Vagina (tissue), 2 donors: ENCODE results near the gene ARHGAP5. TPM values are rescaled to one million over a fixed set of nuclear protein-coding genes. Genes with fewer than 3 reads are reported as not detected.
"Not testable (repeated sequence)": the region's sequence is repeated elsewhere in the genome, so short reads cannot be mapped to it uniquely, and the experiment has no call there.

ENCODE experiments used
- DNase-seq, 2 donors: peaks; one replicate each; pipeline ENCODE4 v3.0.0-alpha.2; 2017; ENCODE audit errors: extremely low spot score in 2 of 2
- H3K27ac ChIP-seq: fragments of 200-600 bp; sonication (generic); one replicate; pipeline ENCODE4 v1.5.1; 2019
- H3K27me3 ChIP-seq: fragments of 200-600 bp; sonication (generic); one replicate; pipeline ENCODE4 v1.5.1; 2019
- H3K36me3 ChIP-seq, 2 donors: fragments of 200-600 bp; sonication (generic); one replicate each; pipeline ENCODE4 v1.5.1; 2017 to 2019
- H3K4me1 ChIP-seq: fragments of 200-600 bp; sonication (generic); one replicate; pipeline ENCODE4 v1.5.1; 2019
- H3K4me3 ChIP-seq, 2 donors: fragments of 200-600 bp; sonication (generic); 1 replicate in 1 of 2; 2 replicates in 1 of 2; pipeline ENCODE4 v1.5.1; 2016 to 2019
- H3K9me3 ChIP-seq: fragments of 200-600 bp; sonication (generic); one replicate; pipeline ENCODE4 v1.5.1; 2019
- POLR2A ChIP-seq, 2 donors: fragments of 450-650 bp; IDR thresholded peaks; one replicate each; pipeline ENCODE4 v1.6.1; 2017; ENCODE audit warnings: antibody characterized with exemption in 2 of 2, mild to moderate bottlenecking in 2 of 2, moderate library complexity in 2 of 2
- POLR2AphosphoS5 ChIP-seq, 2 donors: sonication (generic); formaldehyde crosslinking; IDR thresholded peaks; one replicate each; pipeline ENCODE4 v1.9.0; 2017; ENCODE audit warnings: antibody characterized with exemption in 2 of 2, mild to moderate bottlenecking in 2 of 2, low read depth in 1 of 2; ENCODE audit not compliant: insufficient read depth in 1 of 2
- intact Hi-C: fragments of 100-400 bp; cut with DNase I; formaldehyde crosslinking; loops from one replicate; pipeline ENCODE4 v1.15.1; 2023
- total RNA-seq: library from RNA; depleted of rRNA; stranded (reverse); fragments of >200 nt; gene quantifications from one replicate; pipeline ENCODE4 v1.2.3, GENCODE V29; 2016
- TF ChIP-seq, protein P1 (sequence below), 3 experiments: fragments of 450-650 bp in 2 of 3; fragments of 200-600 bp in 1 of 3; sonication (generic) in 1 of 3; IDR thresholded peaks; one replicate each; pipeline ENCODE4 v1.5.1; 2017 to 2019; ENCODE audit warnings: antibody characterized with exemption in 3 of 3, mild to moderate bottlenecking in 2 of 3, moderate library complexity in 2 of 3

The ARHGAP5 gene
- total RNA-seq, 1 donor from 2014 or later, result 90.6 TPM

DNA sequence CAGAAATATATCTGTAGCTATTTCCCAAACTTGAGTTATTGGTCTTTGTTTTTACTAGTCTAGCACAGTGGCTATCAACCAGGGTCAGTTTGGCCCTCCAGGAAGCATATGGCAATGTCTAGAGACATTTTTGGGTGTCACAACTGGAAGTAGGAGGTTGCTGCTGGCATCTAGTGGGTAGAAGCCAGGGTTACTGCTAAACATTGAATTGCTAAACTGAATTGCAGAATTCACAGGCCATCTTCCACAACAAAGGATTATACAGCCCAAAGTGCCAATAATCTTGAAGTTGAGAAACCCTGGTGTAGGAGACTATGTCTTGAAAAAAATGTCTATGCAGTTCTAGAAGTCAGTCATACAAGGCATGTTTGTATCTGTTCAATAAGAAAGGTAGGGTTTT is 27.7 kb downstream of the ARHGAP5 start:
- Histone ChIP-seq H3K27me3 (no peaks in the 10 kb centered on the region), H3K27ac (no peak overlapping the region), H3K9me3 (no peaks in the 10 kb centered on the region), H3K36me3 (peaks cover 0 to 4% of the 10 kb centered on the region in 2 donors), H3K4me3 (no peak overlapping the region), H3K4me1 (peaks cover 47% of the 10 kb centered on the region)
- intact Hi-C loops, result no loop called here
- TF ChIP-seq, protein P1, sequence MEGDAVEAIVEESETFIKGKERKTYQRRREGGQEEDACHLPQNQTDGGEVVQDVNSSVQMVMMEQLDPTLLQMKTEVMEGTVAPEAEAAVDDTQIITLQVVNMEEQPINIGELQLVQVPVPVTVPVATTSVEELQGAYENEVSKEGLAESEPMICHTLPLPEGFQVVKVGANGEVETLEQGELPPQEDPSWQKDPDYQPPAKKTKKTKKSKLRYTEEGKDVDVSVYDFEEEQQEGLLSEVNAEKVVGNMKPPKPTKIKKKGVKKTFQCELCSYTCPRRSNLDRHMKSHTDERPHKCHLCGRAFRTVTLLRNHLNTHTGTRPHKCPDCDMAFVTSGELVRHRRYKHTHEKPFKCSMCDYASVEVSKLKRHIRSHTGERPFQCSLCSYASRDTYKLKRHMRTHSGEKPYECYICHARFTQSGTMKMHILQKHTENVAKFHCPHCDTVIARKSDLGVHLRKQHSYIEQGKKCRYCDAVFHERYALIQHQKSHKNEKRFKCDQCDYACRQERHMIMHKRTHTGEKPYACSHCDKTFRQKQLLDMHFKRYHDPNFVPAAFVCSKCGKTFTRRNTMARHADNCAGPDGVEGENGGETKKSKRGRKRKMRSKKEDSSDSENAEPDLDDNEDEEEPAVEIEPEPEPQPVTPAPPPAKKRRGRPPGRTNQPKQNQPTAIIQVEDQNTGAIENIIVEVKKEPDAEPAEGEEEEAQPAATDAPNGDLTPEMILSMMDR (IDR thresholded peaks at IDR 0.05), result no peak
- TF ChIP-seq POLR2AphosphoS5 (IDR thresholded peaks at IDR 0.05; ENCODE audit: insufficient read depth in 1 of 2, low read depth in 1 of 2) (no peak), POLR2A (IDR thresholded peaks at IDR 0.05) (no peak)
- DNase-seq, result no peak

DNA sequence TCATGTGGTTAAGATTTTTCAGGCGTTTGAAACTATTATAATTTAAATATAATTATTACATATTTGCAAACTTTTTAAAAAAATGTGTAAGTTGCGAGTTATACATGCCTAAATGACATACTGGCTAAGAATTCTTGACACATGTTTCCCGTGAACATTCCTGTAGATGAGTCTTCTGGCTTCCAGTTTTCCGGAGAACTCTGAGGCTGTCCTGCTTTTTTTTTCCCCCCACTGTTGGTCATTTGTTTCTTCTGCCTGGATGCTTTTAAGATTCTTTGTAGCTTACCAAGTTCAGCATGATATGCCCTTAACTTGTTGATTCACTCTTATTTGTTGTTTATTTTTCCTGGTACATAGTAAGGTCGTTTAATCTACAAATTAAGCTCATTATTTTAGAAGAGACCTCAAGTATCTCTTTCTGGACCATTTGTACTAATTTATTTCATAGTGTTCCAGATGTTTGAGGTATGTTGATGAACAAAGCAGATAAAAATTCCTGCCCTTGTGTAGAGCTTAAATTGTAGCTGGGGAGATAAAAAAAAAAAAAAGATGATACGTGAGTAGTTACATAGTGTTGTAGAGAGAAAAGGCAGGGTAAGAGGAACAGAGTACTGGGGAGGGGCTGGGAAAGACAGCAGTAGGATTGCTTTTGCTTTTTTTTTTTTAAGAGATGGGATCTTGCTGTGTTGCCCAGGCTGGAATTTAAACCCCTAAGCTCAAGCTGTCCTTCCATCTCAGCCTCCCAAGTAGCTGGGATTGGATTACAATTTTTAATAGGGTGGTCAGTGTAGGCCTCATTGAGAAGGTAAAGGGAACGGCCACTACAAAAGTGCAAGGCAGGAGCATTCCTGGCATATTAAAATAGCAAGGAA is 32.8 kb downstream of the ARHGAP5 start:
- Histone ChIP-seq H3K27ac (no peak overlapping the region), H3K9me3 (no peaks in the 10 kb centered on the region), H3K4me3 (no peak overlapping the region), H3K4me1 (peaks cover 22% of the 10 kb centered on the region), H3K36me3 (no peaks in the 10 kb centered on the region), H3K27me3 (no peaks in the 10 kb centered on the region)
- DNase-seq, result no peak
- intact Hi-C loops, result no loop called here
- TF ChIP-seq, protein P1 (IDR thresholded peaks at IDR 0.05), result no peak
- no peak for TF ChIP-seq POLR2AphosphoS5 (IDR thresholded peaks at IDR 0.05; ENCODE audit: insufficient read depth in 1 of 2, low read depth in 1 of 2)
- no peak for TF ChIP-seq POLR2A (IDR thresholded peaks at IDR 0.05)

DNA sequence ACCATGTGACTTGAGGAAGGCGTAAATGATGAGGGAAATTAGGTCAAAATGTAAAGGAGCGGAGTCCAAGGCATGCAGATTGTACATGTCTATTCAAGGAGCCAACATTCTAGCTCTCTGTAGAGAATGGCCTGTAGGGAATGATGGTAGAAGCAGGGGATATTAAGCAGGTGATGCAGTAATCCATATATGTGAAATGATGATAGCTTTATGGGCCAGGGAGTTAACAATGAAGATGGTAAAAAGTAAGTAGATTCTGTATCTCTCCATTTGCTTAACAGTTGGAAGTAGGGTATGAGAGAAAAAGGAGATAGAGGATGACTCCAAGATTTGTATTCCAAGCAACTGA is 33.4 kb downstream of the ARHGAP5 start:
- no peak for DNase-seq
- Histone ChIP-seq H3K4me3 (no peak overlapping the region), H3K4me1 (peaks cover 20% of the 10 kb centered on the region), H3K27me3 (no peaks in the 10 kb centered on the region), H3K27ac (no peak overlapping the region), H3K9me3 (no peaks in the 10 kb centered on the region), H3K36me3 (no peaks in the 10 kb centered on the region)
- no peak for TF ChIP-seq POLR2A (IDR thresholded peaks at IDR 0.05)
- intact Hi-C loops, result no loop called here

DNA sequence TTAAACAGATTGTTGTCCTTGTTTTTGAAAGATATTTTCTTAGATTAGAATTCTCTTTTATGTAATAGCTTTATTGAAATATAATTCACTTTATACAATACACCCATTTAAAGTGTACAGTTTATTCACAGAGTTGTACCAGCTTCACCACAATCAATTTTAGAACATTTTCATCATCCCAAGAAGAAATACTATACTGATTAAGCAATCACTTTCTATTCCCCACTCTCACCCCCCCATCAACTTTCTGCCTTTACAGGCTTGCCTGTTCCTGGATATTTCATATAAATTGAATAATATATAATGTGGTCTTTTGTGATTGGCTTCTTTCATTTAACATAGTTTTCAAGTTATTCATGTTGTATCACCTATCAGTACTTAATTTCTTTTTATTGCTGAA is 44.4 kb downstream of the ARHGAP5 start:
- Histone ChIP-seq H3K4me3 (no peak overlapping the region), H3K27me3 (no peaks in the 10 kb centered on the region), H3K4me1 (peaks cover 21% of the 10 kb centered on the region), H3K27ac (no peak overlapping the region), H3K36me3 (peaks cover 0 to 7% of the 10 kb centered on the region in 2 donors), H3K9me3 (no peaks in the 10 kb centered on the region)
- DNase-seq, result no peak
- TF ChIP-seq POLR2AphosphoS5 (IDR thresholded peaks at IDR 0.05; ENCODE audit: insufficient read depth in 1 of 2, low read depth in 1 of 2) (no peak), POLR2A (IDR thresholded peaks at IDR 0.05) (no peak)
- TF ChIP-seq, protein P1 (IDR thresholded peaks at IDR 0.05), result no peak
- intact Hi-C loops, result no loop called here

DNA sequence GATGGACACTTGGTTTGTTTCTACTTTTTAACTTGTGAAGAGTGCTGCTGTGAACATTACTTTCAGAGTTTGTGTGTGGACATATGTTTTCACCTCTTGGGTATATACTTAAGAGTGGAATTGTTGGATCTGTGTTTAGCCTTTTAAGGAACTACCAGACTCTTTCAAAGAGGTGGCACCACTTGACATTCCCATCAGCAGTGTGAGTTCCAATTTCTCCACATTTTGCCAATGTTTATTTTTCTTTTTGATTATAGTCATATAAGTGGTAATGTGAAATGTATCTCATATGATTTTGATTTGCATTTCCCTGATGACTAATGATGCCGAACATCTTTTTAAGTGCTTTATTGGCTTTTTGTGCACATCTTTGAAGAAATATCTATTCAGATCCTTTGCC is 44.8 kb downstream of the ARHGAP5 start:
- DNase-seq, result no peak
- intact Hi-C loops, result no loop called here
- Histone ChIP-seq H3K27me3 (no peaks in the 10 kb centered on the region), H3K9me3 (no peaks in the 10 kb centered on the region), H3K27ac (no peak overlapping the region), H3K36me3 (peaks cover 0 to 7% of the 10 kb centered on the region in 2 donors), H3K4me3 (no peak overlapping the region), H3K4me1 (peaks cover 17% of the 10 kb centered on the region)
- TF ChIP-seq POLR2A (IDR thresholded peaks at IDR 0.05), result no peak
- TF ChIP-seq, protein P1 (IDR thresholded peaks at IDR 0.05), result no peak
- TF ChIP-seq POLR2AphosphoS5 (IDR thresholded peaks at IDR 0.05; ENCODE audit: insufficient read depth in 1 of 2, low read depth in 1 of 2), result no peak

DNA sequence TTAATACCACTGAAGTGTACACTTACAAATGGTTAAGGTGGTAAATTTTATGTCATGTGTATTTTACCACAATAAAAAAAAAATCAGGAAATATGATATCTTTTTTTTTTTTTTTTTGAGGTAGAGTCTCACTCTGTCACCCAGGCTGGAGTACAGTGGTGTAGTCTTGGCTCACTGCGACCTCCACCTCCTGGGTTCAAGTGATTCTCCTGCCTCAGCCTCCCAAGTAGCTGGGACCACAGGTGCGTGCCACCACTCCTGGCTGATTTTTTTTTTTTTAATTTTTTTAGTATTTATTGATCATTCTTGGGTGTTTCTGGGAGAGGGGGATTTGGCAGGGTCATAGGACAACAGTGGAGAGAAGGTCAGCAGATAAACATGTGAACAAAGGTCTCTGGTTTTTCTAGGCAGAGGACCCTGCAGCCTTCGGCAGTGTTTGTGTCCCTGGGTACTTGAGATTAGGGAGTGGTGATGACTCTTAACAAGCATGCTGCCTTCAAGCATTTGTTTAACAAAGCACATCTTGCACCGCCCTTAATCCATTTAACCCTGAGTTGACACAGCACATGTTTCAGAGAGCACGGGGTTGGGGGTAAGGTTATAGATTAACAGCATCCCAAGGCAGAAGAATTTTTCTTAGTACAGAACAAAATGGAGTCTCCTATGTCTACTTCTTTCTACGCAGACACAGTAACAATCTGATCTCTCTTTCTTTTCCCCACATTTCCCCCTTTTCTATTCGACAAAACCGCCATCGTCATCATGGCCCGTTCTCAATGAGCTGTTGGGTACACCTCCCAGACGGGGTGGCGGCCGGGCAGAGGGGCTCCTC is 50.0 kb downstream of the ARHGAP5 start:
- H3K4me3 ChIP-seq, DNase-seq, intact Hi-C loops, H3K27me3 ChIP-seq, H3K9me3 ChIP-seq, H3K27ac ChIP-seq: not testable (repeated sequence)
- peaks cover 34% of the 10 kb centered on the region for H3K4me1 ChIP-seq
- H3K36me3 ChIP-seq, result peaks cover 0 to 12% of the 10 kb centered on the region in 2 donors

DNA sequence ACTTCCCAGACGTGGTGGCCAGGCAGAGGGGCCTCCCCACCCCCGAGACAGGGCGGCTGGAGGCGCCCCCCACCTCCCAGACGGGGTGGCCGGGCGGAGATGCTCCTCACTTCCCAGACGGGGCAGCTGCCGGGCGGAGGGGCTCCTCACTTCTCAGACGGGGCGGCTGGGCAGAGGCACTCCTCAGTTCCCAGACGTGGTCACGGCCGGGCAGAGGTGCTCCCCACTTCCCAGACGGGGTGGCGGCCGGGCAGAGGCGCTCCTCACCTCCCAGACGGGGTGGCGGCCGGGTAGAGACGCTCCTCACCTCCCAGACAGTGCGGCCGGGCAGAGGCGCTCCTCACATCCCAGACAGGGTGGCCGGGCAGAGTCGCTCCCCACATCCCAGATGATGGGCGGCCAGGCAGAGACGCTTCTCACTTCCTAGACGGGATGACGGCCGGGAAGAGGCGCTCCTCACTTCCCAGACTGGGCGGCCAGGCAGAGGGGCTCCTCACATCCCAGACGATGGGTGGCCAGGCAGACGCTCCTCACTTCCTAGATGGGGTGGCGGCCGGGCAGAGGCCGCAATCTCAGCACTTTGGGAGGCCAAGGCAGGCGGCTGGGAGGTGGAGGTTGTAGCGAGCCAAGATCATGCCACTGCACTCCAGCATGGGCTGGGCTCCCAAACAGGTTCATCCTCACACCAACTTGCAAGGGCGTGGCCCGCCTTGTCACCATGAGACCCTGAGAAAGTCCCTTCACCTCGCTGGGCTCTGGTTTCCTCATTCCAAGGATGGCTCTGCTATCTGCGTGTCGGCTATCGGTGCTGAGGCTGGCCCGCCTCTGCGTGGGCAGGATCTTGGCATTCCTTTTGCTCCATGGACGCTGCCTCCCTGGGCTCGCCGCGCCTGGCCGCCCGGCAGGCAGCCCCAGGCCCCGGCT is 50.9 kb downstream of the ARHGAP5 start:
- H3K4me3 ChIP-seq, H3K9me3 ChIP-seq, H3K27me3 ChIP-seq, H3K27ac ChIP-seq, DNase-seq, intact Hi-C loops: not testable (repeated sequence)
- Histone ChIP-seq H3K36me3 (peaks cover 0 to 12% of the 10 kb centered on the region in 2 donors), H3K4me1 (peaks cover 34% of the 10 kb centered on the region)
